ENCODE measurements around the gene POU2F2. TPM values are rescaled to one million over a fixed set of nuclear protein-coding genes. Genes with fewer than 3 reads are reported as not detected.

POU2F2 gene
- total RNA-seq, 4 donors from 2014 or later = 0.55 to 3.2 (median 0.77) TPM; not detected in 1

DNA sequence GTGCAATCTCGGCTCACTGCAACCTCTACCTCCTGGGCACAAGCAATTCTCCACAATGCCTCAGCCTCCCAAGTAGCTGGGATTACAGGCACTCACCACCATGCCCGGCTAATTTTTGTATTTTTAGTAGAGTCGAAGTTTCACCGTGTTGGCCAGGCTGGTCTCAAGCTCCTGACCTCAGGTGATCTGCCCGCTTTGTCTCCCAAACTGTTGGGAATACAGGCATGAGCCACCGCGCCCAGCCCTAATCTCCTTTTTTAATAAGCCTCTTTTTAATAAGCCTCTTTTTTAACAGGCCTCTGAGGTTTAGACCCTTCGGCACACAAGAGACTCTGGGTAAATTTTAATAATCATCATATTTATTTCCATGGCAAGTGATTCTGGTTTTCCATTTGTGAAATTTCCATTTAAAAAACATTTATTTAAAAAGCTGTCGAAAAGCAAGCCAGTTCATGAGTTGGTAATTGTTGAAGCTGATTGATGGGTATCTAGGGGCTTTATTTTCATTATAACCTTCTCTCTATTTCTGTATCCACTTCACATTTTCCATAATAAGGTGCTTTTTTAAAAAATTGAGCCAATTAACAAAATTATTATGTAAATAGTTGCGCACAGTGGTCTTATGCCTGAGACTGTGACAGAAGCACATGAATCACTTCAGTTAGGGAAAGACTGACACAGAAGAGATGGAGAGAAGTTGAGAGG lies 11.8 kb downstream of the POU2F2 start:
- TF ChIP-seq, protein P1, sequence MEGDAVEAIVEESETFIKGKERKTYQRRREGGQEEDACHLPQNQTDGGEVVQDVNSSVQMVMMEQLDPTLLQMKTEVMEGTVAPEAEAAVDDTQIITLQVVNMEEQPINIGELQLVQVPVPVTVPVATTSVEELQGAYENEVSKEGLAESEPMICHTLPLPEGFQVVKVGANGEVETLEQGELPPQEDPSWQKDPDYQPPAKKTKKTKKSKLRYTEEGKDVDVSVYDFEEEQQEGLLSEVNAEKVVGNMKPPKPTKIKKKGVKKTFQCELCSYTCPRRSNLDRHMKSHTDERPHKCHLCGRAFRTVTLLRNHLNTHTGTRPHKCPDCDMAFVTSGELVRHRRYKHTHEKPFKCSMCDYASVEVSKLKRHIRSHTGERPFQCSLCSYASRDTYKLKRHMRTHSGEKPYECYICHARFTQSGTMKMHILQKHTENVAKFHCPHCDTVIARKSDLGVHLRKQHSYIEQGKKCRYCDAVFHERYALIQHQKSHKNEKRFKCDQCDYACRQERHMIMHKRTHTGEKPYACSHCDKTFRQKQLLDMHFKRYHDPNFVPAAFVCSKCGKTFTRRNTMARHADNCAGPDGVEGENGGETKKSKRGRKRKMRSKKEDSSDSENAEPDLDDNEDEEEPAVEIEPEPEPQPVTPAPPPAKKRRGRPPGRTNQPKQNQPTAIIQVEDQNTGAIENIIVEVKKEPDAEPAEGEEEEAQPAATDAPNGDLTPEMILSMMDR (IDR thresholded peaks at IDR 0.05) = no peak
- TF ChIP-seq POLR2A (IDR thresholded peaks at IDR 0.05) = no peak
- Histone ChIP-seq H3K27ac (no peak overlapping the region), H3K4me1 (no peaks in the 10 kb centered on the region), H3K36me3 (no peaks in the 10 kb centered on the region), H3K27me3 (no peaks in the 10 kb centered on the region), H3K4me3 (no peak overlapping the region), H3K9me3 (no peaks in the 10 kb centered on the region)
- DNase-seq = no peak
- intact Hi-C loops (cut with DNase I; ENCODE audit: low total_unique reads) = no loop called here

DNA sequence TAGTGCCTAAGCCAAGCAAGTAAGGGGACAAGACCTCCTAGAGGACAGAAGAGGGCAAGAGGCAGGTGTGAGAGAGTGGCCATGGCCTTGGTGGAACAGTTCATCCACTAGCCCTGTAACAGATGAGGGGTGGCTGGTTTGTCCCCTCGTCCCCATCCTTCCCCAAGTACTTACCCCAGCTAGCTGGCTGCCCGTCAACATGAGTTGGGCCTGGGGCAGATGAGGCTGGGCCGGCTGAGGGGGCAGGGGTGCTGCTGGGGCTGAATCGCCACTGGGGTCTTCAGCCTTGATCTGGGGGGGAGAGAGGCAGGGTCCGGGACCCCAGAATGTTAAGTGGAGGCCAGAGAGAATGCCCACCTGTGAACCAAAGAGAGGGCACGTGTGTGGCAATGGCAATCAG lies 15.2 kb downstream of the POU2F2 start:
- TF ChIP-seq POLR2A (IDR thresholded peaks at IDR 0.05) = no peak
- TF ChIP-seq, protein P1 (IDR thresholded peaks at IDR 0.05) = no peak
- H3K9me3 ChIP-seq = no peaks in the 10 kb centered on the region
- H3K27ac ChIP-seq = no peak overlapping the region
- H3K4me3 ChIP-seq = no peak overlapping the region
- H3K36me3 ChIP-seq = no peaks in the 10 kb centered on the region
- no peaks in the 10 kb centered on the region for H3K4me1 ChIP-seq
- no peaks in the 10 kb centered on the region for H3K27me3 ChIP-seq
- intact Hi-C loops (cut with DNase I; ENCODE audit: low total_unique reads) = no loop called here
- no peak for DNase-seq

DNA sequence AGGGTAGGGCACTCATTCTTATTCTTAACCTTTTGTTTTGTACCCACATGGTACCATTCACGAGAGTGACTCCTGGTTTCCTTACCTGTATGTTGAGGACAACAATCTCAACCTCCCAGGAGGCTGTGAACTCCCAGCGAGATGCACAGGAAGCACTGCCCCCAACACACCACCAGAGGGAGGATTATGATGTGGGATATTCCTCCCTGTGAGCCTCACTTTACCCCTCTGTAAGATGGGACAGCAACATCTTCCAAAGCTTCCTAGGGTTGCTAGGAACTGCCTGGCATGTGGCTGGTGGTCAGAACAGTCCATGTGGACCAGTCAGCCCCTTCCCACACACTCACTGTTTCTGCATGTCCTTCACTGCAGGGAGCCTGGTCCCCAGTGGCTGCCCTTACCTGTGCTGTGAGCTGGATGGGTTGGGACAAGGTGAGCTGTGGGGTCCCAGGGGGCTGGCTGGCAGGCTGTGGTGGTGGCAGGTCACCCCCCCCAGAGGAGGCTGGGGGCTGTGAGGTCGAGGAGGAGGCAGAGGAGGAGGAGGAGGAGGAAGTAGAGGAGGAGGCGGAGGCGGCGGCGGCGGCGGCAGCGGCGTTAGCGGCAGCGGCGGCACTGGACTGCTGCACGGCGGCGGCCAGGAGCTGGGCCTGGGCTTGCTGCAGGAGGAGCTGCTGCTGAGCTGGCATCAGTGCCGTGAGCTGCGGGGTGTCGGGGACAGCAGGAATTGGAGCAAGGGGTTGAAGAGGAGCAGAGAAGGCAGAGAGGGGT lies 15.8 kb downstream of the POU2F2 start:
- TF ChIP-seq, protein P1 (IDR thresholded peaks at IDR 0.05) = no peak
- no peak for TF ChIP-seq POLR2A (IDR thresholded peaks at IDR 0.05)
- intact Hi-C loops (cut with DNase I; ENCODE audit: low total_unique reads) = no loop called here
- no peaks in the 10 kb centered on the region for H3K4me1 ChIP-seq
- H3K27me3 ChIP-seq = no peaks in the 10 kb centered on the region
- no peaks in the 10 kb centered on the region for H3K36me3 ChIP-seq
- DNase-seq = no peak
- H3K4me3 ChIP-seq = no peak overlapping the region
- H3K27ac ChIP-seq = no peak overlapping the region
- H3K9me3 ChIP-seq = no peaks in the 10 kb centered on the region

DNA sequence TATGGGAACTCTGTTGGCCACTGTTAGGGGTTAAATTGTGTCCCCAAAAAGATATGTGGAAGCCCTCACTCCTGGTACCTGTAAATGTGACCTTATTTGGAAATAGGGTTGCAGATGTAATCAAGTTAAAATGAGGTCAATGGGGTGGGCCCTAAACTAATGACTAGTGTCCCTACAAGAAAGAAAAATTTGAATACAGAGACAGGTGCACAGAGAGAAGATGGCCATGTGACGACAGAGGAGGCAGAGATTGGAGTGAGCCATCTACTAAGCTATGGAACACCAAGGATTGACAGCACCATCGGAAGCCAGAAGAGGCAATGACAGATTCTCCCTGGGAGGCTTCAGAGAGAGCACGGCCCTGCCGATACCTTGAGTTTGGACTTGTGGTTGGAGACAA lies 16.5 kb downstream of the POU2F2 start:
- no peak overlapping the region for H3K4me3 ChIP-seq
- TF ChIP-seq, protein P1 (IDR thresholded peaks at IDR 0.05) = no peak
- TF ChIP-seq POLR2A (IDR thresholded peaks at IDR 0.05) = no peak

DNA sequence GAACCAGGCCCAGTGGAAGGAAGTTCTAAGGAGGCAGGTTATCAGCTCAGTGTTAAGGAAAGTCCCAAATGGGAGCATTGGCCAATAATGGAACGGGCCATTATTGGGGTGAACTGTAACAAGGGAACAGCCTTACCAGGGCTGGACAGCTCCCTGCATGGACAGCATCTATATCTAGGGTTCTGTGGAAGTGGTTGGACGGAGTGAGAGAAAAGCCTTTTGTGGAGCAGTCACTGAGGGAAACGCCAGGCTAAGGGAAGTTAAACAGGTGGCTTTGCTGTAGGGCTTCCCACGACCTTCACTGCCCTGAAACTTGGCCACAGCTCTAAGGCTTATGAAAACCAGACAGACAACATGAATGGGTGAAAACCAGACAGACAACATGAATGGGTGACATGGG lies 17.0 kb downstream of the POU2F2 start:
- intact Hi-C loops (cut with DNase I; ENCODE audit: low total_unique reads) = no loop called here
- Histone ChIP-seq H3K27ac (no peak overlapping the region), H3K4me3 (no peak overlapping the region), H3K27me3 (no peaks in the 10 kb centered on the region), H3K4me1 (no peaks in the 10 kb centered on the region), H3K9me3 (no peaks in the 10 kb centered on the region), H3K36me3 (no peaks in the 10 kb centered on the region)
- no peak for DNase-seq
- TF ChIP-seq POLR2A (IDR thresholded peaks at IDR 0.05) = no peak
- TF ChIP-seq, protein P1 (IDR thresholded peaks at IDR 0.05) = no peak

More for the DNA sequence above, 16.5 kb downstream of the POU2F2 start:
- DNase-seq = no peak
- H3K4me1 ChIP-seq = no peaks in the 10 kb centered on the region
- no peaks in the 10 kb centered on the region for H3K9me3 ChIP-seq
- H3K36me3 ChIP-seq = no peaks in the 10 kb centered on the region
- no peaks in the 10 kb centered on the region for H3K27me3 ChIP-seq
- intact Hi-C loops (cut with DNase I; ENCODE audit: low total_unique reads) = no loop called here
- no peak overlapping the region for H3K27ac ChIP-seq

Measured in uterus (tissue), 4 donors.